HG03521 (cell line): ENCODE data around the gene IL7R.

Source experiments
- ATAC-seq: cut with Tn5 transposase; IDR thresholded peaks from one replicate; pipeline ENCODE4 v1.9.1; 2021; ENCODE audit warnings: mild to moderate bottlenecking, moderate library complexity; ENCODE audit not compliant: unreplicated experiment

IL7R gene

GRCh38 chr5:35903631-35904203 is 47.0 kb downstream of the IL7R start:
- no peak for ATAC-seq

DNA sequence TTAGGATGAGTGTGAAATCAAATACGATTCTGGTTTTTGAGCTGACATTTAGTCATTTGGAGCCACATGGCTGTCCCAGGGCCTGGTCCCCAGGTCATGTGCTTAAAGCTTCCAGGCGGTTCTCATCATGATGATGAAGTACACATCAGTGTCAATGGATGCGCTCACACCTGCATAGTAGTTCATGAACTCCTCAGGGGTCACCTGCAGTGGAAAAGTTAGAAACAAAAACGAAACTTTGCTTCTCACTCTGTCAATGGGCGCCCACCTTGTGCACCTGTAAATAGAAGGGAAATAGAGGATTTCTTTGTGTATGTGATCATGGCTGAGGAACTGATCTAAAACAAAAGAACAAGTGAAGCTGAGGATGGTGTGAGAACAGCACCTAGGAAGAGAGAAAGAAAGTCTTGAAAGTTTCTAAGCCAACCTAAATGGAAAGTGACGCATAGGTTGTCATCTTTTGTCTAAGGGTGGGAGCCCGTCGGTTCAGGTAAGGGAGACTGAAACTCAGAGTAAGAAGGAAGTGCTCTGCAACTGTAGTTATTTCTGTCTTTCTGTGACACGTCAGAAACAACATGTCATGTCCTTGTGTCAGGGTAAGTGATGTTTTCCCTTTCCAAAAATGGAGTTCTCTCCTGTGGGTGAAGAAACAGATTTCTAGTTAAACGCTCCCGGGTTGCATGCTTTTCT is 47.9 kb downstream of the IL7R start:
- peak; percentile 45 for ATAC-seq

DNA sequence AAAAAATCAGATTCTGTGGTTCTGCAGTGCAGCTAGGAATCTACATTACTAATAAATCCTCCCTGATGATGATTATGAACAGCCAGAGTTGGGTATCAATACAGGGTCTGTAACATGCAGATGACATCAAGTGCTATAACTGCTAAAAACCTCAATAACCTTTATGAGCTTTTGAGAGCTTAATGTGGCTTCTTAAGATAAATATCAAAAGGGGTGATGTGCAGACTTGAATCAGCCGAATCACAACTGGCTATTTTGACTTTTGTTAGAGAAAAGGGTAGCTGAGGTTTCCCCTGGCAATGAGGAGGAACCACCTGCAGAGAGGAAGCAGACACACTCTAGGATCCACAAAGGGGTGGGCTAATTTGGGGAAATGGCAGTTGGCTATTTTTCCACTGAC is 51.5 kb downstream of the IL7R start:
- ATAC-seq: no peak

DNA sequence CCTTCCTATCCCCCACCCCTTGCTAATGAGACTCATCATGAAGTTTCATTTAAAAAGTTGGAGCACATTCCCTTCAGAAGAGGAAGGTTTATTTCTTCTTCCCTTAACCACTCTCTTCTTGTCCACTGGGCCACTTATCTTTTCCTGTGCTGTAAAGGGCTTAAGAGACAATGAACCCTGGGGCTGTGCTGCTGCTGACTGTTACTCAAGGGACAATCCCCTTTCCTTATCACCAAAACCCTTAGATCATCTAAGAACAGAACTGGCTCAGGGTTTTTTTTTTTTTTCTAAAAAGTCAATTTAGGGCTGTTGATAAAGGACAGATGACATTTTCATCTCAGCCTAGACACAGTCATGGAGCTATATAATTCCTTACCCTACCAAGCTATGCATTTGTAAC is 52.1 kb downstream of the IL7R start:
- no peak for ATAC-seq

GRCh38 chr5:35919191-35919590 is 62.5 kb downstream of the IL7R start:
- ATAC-seq: no peak

DNA sequence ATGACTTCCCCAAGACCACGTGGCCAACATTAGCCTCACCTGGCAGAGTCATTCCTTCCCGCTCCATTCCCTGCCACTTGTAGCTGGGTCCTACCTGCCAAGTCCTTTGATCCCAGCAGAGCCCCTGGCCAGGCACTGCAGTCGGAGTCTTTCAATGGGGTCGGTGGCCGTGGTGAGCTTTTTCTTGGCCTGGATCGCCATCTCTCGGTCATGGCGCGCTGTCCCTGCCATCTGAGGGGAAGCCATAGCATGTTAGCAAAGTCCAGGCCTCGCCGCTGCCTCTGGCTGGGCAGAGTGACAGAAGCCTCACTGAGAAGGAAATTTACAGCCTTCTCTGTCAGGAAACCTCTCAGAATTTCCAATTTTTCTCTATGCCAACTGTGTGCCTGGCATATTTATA is 64.2 kb downstream of the IL7R start:
- no peak for ATAC-seq

- ATAC-seq: no peak
These were observed 65.2 kb downstream of the IL7R start for GRCh38 chr5:35921930-35922329.

DNA sequence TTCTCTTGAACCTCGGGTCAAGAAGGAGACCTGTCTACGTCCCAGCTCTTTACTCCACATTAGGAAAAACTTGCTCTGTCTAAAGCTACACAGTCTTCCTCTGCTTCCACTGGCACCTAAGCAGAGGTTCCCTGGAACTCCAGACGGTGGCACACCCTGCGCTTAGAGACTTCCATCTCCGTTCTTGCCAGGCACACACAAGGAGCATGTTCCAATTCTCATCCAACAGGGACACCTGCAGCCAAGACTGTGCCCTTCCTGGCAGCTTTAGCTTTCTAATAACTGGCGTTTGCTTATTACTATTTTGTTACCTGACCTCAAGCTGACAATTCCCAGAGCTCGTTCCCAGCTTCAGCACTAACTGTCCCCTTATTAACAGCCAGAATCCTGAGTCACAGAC is 65.8 kb downstream of the IL7R start:
- no peak for ATAC-seq

DNA sequence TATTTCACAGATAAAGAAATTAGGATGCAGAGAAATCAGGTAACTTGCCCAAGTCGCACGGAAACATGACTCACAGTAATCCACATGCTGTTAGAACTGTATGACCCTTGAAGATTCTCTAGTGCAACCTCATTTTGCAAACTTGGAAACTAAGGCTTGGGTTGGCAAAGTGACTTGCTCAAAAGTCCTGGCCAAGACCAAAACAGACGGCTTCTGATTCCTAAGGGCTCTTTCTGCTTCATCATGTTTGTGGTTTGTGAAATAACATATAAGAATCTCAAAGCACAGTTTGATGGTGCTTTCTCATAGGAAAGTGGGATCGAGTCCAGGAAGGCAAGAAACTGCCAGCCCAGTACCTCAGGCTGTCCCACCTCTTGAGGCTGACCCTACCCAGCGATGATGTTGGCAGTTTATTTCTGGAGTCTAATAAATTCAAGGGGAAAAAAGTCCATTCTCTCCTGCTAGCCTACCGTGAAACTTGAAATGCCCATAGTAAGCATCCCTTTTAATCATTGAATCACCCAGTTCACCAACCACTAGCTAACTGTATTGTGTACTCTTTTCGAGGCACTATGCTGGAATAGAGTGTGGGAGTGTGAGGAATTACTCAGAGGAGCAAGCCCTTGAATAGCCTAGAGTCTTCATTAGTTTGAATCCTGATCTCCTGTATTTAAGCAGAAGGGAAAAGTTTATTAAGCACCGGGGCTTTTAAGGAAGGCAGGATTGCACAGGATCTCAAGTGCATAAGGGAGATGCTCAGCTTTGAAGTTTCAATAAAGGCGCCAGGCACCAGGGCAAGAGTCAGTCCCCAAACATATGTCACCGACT is 67.6 kb downstream of the IL7R start:
- no peak for ATAC-seq

- no peak for ATAC-seq
These were observed 68.4 kb downstream of the IL7R start for GRCh38 chr5:35924950-35925722.

- ATAC-seq: peak; percentile 58
These were observed 69.8 kb downstream of the IL7R start for GRCh38 chr5:35926389-35927051.
